ENCODE measurements around the gene PTGFR.

Gene PTGFR, protein sequence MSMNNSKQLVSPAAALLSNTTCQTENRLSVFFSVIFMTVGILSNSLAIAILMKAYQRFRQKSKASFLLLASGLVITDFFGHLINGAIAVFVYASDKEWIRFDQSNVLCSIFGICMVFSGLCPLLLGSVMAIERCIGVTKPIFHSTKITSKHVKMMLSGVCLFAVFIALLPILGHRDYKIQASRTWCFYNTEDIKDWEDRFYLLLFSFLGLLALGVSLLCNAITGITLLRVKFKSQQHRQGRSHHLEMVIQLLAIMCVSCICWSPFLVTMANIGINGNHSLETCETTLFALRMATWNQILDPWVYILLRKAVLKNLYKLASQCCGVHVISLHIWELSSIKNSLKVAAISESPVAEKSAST

DNA sequence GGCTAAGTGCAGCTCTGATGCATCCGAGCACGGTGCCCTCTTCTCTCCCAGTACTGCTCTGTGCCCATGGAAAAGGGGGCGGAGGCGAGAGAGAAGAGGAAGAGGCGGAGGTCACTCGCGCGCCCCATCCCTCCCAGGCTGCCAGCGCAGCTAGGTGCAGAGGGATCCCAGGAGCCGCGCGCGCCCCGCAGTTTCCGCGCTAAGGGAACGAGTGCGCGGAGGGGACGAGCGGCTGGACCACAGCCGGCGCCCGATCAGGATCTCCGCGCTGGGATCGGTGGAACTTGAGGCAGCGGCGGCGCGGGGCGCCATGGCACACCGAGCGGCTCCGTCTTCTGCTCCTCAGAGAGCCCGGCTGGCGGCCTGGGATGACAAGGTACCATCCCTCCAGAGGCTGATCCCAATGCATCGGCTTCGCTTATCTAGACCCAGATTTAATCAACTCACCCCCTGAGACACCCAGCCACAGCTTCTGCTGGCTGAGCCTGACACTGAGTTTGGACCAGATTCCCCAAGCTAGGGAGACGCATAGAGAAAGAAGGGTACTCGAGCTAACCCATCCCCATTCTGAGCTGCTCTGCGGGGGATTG, at the start of gene PTGFR:
Gene PTGFR (plus strand): TSS at position 114 of the 590 bp plus-strand sequence. CDS start 1,770 bp downstream, outside the sequence.
- peak in 1 of 2 experiments; percentile 27 for DNase-seq

DNA sequence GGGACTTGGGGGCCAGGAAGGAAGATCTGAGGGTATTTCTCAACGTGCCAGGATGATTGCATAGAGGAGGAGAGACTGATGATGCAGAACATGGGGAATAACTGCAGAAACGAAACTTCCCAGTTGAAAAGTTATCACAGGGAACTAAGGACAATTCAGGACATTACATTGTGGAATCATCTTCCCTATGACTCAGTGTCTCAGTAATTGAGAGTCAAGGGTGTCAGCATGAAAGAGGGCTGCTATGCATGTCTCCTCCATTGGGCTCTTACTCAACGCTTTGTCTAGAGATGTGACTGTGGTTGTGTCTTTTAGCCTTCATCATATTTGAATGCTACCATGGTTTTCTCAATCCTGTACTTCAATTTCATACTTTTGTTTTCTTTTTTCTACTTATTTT, 48.9 kb upstream of the PTGFR start:
- DNase-seq = no peak

DNA sequence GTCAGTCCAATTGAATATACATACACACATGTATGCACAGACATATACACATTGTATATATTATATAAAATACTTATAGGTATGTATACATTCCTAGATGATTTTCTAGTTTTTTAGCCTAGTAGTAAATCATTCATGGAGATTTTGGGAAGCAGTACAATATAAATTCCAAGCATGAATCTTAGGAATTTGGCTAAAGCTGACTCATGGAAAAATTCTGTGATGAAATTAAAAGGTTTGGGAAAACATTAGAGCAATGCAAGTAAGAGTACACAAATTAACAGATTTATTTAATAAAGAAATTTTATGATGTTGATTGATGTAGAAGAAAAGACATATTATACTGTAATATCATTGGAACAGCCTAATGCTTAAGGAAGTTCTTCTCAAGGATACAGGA, 43.7 kb upstream of the PTGFR start:
- DNase-seq = no peak

DNA sequence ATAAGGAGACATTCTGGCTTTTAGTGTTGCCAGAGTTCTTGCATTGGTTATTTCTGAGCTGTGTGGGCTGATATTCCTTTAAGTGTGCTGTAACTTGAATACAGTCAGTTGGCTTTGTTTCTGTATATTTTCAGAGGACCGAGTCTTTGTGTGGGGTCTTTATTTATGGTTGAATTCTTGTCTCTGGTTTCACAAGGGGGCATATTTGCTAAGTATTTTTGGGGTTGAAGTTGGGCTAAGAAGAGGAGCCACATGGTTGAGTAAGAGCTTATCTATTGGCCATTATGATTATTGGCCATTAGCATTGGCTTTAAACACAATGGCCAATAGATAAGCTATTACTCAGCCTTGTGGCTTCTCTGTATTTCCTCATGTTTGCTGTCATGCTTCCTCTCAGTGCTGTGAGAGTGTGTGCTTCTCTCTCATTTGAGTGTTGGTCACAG, 26.3 kb upstream of the PTGFR start:
- no peak for DNase-seq

DNA sequence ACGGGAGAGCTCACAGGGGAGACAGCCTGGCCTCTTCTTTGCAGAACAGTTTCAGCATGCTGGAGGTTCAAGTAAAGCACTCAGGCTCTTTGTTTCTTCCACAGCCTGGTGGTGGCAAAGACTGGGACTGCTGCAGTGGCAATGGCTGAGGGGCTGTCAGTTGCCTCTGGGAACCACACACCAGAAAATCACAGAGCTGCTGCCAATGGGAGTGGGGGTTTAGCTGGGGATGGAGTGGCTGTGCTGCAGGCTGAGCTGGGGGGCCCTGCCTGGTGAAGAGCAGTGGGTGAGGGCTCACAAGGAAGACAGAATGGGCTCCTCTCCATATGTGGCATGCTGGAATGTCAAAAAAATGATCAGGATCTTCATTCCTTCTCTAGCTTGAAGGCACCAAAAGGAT, 25.6 kb upstream of the PTGFR start:
- DNase-seq = no peak

DNA sequence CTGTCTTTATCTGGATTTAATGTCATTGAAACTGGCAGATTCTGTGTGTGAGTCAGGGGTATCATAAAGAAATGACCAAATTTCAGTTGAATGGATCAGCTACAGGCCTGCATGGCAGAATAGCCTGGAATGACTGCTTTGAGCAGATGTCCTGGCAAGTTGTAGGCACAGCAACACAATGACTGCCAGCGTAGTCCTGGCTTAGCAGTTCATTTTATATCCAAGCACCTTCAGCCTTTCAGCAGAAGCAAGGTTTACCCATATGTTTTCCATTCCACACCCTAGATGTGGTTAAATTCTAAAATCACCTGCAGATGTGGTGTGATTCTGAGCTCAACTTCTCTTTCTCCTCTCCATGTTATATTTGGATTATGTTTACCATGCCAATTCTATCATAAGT, 22.3 kb upstream of the PTGFR start:
- no peak for DNase-seq

- no peak for DNase-seq
These were observed 21.2 kb upstream of the PTGFR start for GRCh38 chr1:78469576-78469975.

DNA sequence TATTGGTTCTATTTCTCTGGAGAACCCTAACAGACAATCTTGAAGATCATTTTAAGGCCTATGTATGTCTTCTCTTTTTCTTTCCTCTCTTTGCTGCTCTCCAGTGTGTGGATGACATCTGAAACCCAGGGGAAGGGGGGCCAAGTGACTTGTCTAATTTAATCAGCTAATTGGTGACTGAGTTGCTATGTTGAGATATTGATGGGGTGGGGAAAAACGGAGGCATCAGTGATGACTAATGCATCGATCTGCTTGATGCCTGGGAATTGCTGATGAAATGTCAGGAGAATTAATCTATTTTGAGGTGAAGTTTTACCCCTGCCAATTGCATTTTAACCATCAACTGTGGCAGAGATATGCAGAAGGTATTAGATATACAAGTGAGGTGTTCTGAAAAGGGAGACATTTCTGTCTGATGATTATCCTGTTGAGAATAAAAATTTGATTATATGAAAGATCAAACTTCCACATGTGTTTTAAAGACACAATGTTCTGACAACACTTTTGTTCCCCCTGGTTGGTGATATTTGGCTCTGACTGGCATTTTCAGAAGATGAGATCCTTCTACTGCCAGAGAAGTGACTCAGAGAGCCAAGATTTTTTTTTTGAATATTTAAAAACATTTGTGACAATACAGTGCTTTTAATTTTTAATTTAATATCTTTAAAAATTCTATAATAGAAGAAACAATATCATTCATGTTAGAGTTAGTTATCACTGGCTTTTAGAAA, 18.7 kb upstream of the PTGFR start:
- DNase-seq = no peak

DNA sequence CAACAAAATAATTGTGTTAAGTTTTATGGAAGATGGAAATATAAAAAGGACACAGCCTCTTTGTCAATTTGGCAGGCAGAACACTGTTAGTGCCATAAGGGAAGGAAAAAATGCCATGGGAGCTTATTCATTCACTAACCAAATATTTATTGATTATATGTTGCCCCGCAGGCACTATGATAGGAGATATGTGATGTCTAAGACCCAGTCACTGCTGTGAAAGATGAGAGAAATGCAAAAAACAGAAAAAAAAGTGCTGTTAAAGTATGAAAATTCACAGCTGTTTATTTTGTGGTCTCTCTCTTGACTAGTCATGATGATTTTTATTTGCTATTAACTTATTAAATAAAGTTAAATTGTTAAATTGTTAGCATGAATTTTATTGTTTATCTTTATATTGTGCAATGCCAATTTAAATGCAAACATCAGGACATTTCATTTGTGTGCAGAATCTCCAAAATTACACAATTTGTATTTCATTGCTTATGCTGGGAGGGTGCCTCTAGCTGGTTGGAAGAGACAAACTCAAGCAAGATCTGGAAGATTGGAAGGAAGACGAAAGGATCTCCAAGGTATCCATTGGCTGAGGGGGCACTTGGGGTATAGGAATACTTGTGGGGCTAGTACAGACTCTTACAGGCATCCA, 17.8 kb upstream of the PTGFR start:
- no peak for DNase-seq

DNA sequence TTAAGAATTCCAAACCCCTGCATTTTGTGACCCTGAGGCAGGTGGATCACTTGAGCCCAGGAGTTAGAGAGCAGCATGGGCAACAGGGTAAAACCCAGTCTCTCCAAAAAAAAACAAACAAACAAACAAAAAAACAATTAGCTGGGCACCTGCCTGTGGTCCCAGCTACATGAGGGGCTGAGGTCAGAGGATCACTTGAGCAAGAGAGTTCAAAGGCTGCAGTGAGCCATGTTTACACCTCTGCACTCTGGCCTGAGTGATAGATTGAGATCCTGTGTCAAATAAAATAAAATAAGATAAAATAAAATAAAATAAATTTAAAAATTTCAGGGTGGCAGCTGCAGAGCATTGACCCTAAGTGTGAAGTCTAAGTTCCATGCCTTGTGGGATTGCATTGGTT, 16.7 kb upstream of the PTGFR start:
- no peak for DNase-seq

GRCh38 chr1:78475888-78476610, 14.7 kb upstream of the PTGFR start:
- no peak for DNase-seq

GRCh38 chr1:78483903-78484302, 6.9 kb upstream of the PTGFR start:
- no peak for DNase-seq

- peak; percentile 2 to 27 for DNase-seq
These were observed 787 bp downstream of the PTGFR start for GRCh38 chr1:78491451-78492071.

DNA sequence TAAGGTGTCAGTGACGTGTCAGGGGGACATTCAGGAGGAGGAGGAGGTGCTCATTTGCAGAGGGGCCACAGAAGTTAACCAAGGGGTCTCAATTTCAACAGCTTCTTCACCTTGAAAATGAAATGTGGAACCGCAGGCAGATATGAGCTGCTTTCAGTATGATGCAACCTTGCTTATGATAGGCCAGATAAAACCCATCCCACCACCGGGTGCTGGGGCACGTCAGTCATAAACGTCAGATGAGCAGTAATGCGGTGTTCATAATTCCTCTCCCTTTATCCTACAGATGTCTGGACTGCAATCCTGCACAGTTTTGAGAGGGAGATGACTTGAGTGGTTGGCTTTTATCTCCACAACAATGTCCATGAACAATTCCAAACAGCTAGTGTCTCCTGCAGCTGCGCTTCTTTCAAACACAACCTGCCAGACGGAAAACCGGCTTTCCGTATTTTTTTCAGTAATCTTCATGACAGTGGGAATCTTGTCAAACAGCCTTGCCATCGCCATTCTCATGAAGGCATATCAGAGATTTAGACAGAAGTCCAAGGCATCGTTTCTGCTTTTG, 1.7 kb downstream of the PTGFR start:
- no peak for DNase-seq

GRCh38 chr1:78493451-78493850, 2.7 kb downstream of the PTGFR start:
- no peak for DNase-seq

DNA sequence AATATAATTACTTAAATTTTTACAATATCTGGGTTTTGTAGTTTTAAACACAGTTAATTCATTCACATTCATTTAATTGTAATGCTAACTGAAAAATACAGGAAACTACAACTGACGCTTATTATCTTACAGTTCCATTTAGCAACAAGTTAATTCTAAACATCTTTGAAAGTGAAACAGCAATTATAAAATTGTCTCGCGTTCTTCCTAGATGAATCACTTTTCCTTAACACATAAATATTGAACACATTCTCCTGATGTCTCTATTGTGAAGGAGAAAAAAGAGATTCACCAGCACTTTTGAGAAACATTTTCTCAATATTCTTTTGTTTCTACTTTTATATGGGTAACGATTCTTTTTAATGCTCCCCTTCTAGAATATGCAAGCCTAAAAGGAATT, 6.4 kb downstream of the PTGFR start:
- DNase-seq = no peak

GRCh38 chr1:78500529-78500928, 9.8 kb downstream of the PTGFR start:
- no peak for DNase-seq

- DNase-seq = no peak
These were observed 10.4 kb downstream of the PTGFR start for GRCh38 chr1:78501203-78501602.

DNA sequence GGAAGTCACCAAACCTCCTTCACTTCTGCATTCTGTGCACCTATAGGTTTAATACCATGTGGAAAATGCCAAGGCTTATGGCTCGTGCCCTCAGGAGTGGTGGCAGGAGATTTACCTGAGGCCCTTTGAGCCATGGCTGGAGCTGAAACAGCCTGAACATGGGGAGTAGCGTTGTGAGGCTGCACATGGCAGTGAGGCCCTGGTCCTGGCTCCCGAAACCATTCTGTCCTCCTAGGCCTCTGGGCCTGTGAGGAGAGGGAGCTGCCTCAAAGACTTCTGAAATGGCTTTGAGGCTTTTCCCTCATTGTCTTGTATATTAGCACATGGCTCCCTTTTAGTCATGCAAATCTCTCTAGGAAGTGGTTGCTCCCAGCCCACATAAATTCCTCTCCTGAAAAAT, 20.6 kb downstream of the PTGFR start:
- no peak for DNase-seq

DNA sequence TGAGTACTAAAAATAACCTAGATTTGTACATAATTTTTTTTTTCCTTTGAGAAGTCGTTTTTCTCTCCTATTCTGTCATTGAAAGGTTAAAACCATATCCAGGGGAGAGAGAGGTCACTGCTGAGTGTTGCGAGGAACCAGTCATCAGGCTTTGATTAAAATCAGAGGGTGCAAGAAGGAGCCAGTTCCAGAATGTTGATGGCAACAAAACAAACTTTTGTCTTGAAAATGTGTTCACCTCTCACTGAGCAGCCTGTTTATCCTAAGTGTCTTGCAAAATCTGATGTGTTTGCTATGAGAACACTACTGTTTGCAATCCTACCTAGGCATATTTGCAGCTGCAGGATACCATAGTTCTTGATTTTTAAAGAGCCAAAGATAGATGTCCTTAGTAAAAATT, 25.9 kb downstream of the PTGFR start:
- DNase-seq = no peak

DNA sequence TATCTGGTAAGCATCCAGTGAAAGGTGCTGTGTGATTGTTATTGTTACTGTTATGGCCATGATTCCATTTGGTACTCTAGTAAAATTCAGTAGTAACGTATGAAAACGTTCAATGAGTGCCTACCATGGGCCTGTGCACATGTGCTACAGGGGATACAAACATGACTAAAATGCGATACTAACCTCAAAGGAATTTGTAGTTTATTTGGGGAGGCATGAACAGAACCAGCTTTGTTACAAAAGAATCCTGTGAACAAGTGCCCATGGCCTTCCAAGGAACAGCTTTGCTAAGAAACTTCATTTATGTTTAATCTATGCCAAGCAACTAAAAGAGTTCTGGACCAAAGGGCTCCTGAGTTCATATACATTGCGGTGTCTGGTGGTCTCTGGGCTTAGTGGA, 28.7 kb downstream of the PTGFR start:
- DNase-seq = no peak

GRCh38 chr1:78520216-78520615, 29.4 kb downstream of the PTGFR start:
- DNase-seq = no peak
